BLaER1 treated with 17β-estradiol and CSF1 and Interleukin-3, amounts not matched to agents 10 nM and 100 nM (cell line): ENCODE results near the gene NRCAM.
"Not testable (repeated sequence)": the region's sequence is repeated elsewhere in the genome, so short reads cannot be mapped to it uniquely, and the experiment has no call there.

Experiments used
- H3K27ac ChIP-seq, 11 experiments: shearing (Covaris generic); formaldehyde crosslinking; 2 replicates each; pipeline ENCODE4 v1.8.1; 2022
- H3K27me3 ChIP-seq, 11 experiments: shearing (Covaris generic); formaldehyde crosslinking; 2 replicates each; pipeline ENCODE4 v1.8.1; 2022
- H3K36me3 ChIP-seq, 11 experiments: shearing (Covaris generic); formaldehyde crosslinking; 2 replicates each; pipeline ENCODE4 v1.8.1; 2022
- H3K4me1 ChIP-seq, 10 experiments: shearing (Covaris generic); formaldehyde crosslinking; 2 replicates each; pipeline ENCODE4 v1.8.1; 2022
- H3K4me2 ChIP-seq, 11 experiments: shearing (Covaris generic); formaldehyde crosslinking; 2 replicates each; pipeline ENCODE4 v1.8.1; 2022
- H3K4me3 ChIP-seq, 10 experiments: shearing (Covaris generic); formaldehyde crosslinking; 2 replicates each; pipeline ENCODE4 v1.8.1; 2022
- H3K9ac ChIP-seq, 11 experiments: shearing (Covaris generic); formaldehyde crosslinking; 2 replicates each; pipeline ENCODE4 v1.8.1; 2022
- H3K9me3 ChIP-seq, 11 experiments: shearing (Covaris generic); formaldehyde crosslinking; replicated peaks in 1 of 11; 2 replicates each; pipeline ENCODE4 v1.8.1; 2022
- H4K20me1 ChIP-seq, 11 experiments: shearing (Covaris generic); formaldehyde crosslinking; 2 replicates each; pipeline ENCODE4 v1.8.1; 2022
- Cebpa-rat ChIP-seq, 11 experiments: shearing (Covaris generic); IDR thresholded peaks; 2 replicates each; pipeline ENCODE4 v1.8.1; 2022

The NRCAM gene

DNA sequence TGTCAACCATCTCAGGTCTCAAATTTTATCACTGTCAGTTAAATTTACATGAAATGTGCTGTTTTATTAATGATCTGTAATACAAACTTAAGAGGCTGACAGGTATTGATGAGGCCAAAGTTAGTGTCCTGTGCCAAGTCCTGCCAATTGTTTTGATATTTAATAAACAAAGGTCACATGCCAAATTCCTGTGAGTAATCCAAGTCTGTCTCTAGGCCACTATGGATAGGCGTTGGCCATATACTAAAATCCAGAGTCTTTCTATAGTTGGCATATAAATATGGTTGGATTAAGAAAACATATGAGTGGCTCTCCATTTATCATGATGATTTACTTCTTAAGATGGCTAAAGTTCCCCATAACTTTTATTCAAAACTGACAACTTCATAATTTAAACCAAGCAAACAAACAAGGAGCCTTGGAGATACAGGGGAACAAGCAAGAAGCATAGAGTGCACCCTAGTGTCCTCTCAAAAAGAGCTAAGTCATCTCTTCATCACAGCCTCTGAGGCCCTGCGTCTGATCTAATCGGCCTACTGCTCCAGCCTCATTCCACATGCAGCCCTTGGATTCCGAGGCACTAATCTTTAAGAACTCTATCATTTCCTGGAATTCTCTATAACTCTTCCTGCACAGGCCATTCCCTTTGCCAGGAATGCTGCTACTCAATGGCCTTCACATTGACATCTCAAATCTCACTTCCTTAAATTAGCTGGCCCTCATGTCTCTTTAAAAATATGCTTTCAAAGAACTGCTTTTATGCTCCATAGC, 32.7 kb upstream of the NRCAM start:
- Histone ChIP-seq H3K4me3 (no peak overlapping the region), H3K9ac (no peak overlapping the region), H4K20me1 (peaks cover 0 to 12% (median 0%) of the 10 kb centered on the region in 11 experiments; a peak in 1 of 22 replicates), H3K9me3 (no peaks in the 10 kb centered on the region), H3K4me1 (peaks cover 0 to 19% (median 0%) of the 10 kb centered on the region in 10 experiments; a peak in 2 of 20 replicates), H3K27ac (no peak overlapping the region), H3K4me2 (no peak overlapping the region), H3K27me3 (no peaks in the 10 kb centered on the region), H3K36me3 (peaks cover 9 to 82% (median 38%) of the 10 kb centered on the region in 11 experiments; a peak in 19 of 22 replicates)
- TF ChIP-seq Cebpa-rat (IDR thresholded peaks at IDR 0.05), result no peak

DNA sequence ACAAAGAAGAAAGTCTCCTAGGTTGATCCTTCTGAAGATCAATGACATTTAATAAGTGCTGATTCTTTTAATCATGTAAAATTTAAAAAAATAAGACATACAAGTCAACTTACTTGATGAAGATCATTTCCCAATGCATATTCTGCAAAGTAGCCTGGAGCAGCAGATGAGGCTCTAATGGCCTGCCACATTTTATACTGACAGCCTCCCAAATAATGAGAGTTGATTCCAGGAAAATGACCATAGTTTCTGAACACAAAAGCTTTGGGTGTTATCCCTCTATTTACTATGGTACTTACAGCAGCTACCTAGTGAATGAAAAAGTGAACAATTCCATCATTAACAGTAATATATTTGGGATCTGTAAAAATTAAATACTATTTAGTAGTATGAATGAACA, 31.4 kb upstream of the NRCAM start:
- Histone ChIP-seq H3K27me3 (no peaks in the 10 kb centered on the region), H3K4me2 (no peak overlapping the region), H3K36me3 (peaks cover 5 to 84% (median 47%) of the 10 kb centered on the region in 11 experiments; a peak in 19 of 22 replicates), H3K9me3 (no peaks in the 10 kb centered on the region), H3K4me3 (no peak overlapping the region), H4K20me1 (peaks cover 0 to 12% (median 0%) of the 10 kb centered on the region in 11 experiments; a peak in 1 of 22 replicates), H3K4me1 (peaks cover 0 to 19% (median 0%) of the 10 kb centered on the region in 10 experiments; a peak in 2 of 20 replicates), H3K9ac (no peak overlapping the region), H3K27ac (0 out of 22 replicates have a peak overlapping the region, but pooled peaks of 1 of the 11 experiments have one; percentile 10)
- TF ChIP-seq Cebpa-rat (IDR thresholded peaks at IDR 0.05), result no peak

DNA sequence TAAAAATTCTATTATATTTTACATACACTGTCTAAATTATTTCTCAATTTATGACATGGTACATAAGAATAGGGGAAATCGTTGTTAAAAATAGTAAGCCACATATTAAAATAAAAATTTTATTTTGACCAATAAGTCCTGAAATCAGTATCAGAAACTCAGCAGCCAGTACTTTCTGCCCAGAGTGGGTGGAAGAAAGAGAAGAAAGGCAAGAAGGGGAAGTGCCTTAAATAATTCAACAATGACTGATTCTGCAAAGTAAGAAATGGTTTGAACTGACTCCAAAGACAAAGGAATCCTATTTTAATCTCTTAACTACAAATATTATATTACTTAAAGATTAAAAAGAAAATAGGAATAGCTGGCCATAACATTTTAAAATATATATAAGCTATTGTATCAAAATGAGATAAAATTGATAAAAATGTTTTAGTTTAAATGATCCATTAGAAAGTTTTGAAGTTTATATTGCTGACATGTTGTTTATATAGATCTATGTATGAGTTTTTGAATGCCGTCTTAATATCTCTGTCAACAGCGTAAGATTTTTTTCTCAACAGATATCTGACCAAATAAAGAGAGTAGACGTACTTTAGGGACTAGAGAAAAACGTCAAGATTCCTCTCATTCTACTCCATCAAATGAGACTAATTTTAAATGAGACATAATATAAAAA, 30.2 kb upstream of the NRCAM start:
- Histone ChIP-seq H3K27ac (no peak overlapping the region), H4K20me1 (peaks cover 0 to 12% (median 0%) of the 10 kb centered on the region in 11 experiments; a peak in 2 of 22 replicates), H3K4me1 (peaks cover 0 to 19% (median 0%) of the 10 kb centered on the region in 10 experiments; a peak in 2 of 20 replicates), H3K9ac (no peak overlapping the region), H3K27me3 (no peaks in the 10 kb centered on the region), H3K4me3 (no peak overlapping the region), H3K9me3 (no peaks in the 10 kb centered on the region), H3K36me3 (peaks cover 4 to 89% (median 49%) of the 10 kb centered on the region in 11 experiments; a peak in 19 of 22 replicates), H3K4me2 (no peak overlapping the region)
- no peak for TF ChIP-seq Cebpa-rat (IDR thresholded peaks at IDR 0.05)

DNA sequence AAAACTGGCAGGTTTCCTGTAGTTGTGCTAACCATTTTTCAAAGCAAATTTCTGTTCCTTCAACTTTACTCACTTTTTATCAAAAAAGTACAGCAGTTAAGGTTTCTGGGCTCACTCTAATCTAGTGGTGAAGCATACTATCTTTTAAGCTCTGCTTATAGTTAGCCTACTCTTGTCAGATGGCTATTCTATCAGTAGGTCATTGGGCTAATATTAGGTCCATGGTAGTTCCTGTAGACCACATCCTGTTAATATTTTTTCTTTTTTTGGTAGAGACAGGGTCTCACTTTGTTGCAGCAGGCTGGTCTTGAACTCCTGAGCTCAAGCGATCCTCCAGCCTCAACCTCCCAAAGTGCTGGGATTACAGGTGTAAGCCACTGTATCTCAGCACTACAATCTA, 27.9 kb upstream of the NRCAM start:
- H3K9me3 ChIP-seq, result no peaks in the 10 kb centered on the region
- H3K27me3 ChIP-seq, result no peaks in the 10 kb centered on the region
- no peak overlapping the region for H3K4me2 ChIP-seq
- H3K4me3 ChIP-seq, result no peak overlapping the region
- peaks cover 0 to 5% (median 0%) of the 10 kb centered on the region in 11 experiments; a peak in 2 of 22 replicates for H4K20me1 ChIP-seq
- H3K36me3 ChIP-seq, result peaks cover 5 to 86% (median 39%) of the 10 kb centered on the region in 11 experiments; a peak in 20 of 22 replicates
- no peak overlapping the region for H3K9ac ChIP-seq
- no peak for TF ChIP-seq Cebpa-rat (IDR thresholded peaks at IDR 0.05)
- peaks cover 0 to 14% (median 0%) of the 10 kb centered on the region in 10 experiments; a peak in 1 of 20 replicates for H3K4me1 ChIP-seq
- H3K27ac ChIP-seq, result no peak overlapping the region

DNA sequence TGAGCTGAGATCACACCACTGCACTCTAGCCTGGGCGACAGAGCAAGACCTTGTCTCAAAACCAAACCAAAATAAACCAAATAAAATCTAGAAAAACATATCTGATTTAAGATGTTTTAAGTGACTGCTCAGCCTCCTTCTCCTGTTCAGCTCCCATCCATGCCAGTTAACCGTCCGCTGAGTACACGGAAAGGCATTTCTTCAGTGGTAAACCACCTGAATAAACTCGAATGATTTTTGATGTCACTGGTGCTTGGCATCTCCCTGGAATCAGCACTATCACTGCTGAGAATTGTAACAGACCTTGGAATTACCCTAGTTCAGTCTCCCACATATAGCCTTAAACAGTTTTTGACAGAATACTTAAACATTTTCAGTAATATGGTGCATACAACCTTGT, 24.1 kb upstream of the NRCAM start:
- no peak overlapping the region for H3K4me2 ChIP-seq
- no peaks in the 10 kb centered on the region for H3K9me3 ChIP-seq
- no peak for TF ChIP-seq Cebpa-rat (IDR thresholded peaks at IDR 0.05)
- peaks cover 17 to 97% (median 51%) of the 10 kb centered on the region in 11 experiments; a peak in 20 of 22 replicates for H3K36me3 ChIP-seq
- no peak overlapping the region for H3K9ac ChIP-seq
- no peak overlapping the region for H3K4me3 ChIP-seq
- no peaks in the 10 kb centered on the region for H3K27me3 ChIP-seq
- no peaks in the 10 kb centered on the region for H3K4me1 ChIP-seq
- H4K20me1 ChIP-seq, result peaks cover 0 to 10% (median 0%) of the 10 kb centered on the region in 11 experiments; a peak in 2 of 22 replicates
- no peak overlapping the region for H3K27ac ChIP-seq

DNA sequence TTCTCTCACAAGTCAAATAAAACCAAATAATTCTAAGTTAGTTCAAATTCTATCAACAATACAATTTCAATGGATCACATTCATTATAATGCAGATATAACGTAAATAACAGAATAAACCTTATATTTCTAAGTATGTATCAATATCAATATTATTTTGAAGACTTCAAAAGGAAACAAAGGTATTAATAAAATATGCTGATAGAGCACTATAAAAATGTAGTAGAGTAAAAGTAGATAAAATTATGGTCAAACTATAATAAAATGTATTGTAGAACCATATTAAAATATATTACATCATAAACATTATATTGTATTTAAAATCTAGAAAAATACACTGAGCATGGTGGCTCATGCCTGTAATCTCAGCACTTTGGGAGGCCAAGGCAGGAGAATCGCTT, 23.5 kb upstream of the NRCAM start:
- H3K4me2 ChIP-seq, result no peak overlapping the region
- TF ChIP-seq Cebpa-rat (IDR thresholded peaks at IDR 0.05), result no peak
- H3K27me3 ChIP-seq, result no peaks in the 10 kb centered on the region
- no peak overlapping the region for H3K4me3 ChIP-seq
- no peaks in the 10 kb centered on the region for H3K9me3 ChIP-seq
- H3K36me3 ChIP-seq, result peaks cover 17 to 97% (median 50%) of the 10 kb centered on the region in 11 experiments; a peak in 20 of 22 replicates
- H3K27ac ChIP-seq, result no peak overlapping the region
- no peaks in the 10 kb centered on the region for H3K4me1 ChIP-seq
- no peak overlapping the region for H3K9ac ChIP-seq
- peaks cover 0 to 10% (median 0%) of the 10 kb centered on the region in 11 experiments; a peak in 2 of 22 replicates for H4K20me1 ChIP-seq

DNA sequence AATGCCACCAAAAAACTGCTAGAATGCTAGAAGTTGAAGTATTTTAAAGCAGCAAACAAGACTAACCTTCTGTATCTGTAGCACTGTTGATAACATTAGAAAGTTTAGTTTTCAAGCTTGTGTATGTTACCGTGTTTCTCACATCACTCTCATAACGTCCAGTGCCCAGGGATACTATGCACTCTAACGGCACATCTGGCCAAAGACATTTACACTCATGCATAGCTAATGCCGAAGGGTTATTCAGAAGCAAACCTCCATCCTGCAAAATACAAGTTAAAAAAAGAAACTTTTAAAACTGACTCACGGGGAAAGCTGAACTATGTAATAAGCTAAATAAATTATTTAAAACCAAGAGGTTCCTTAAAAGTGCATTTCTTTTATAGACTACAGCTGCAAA, 22.9 kb upstream of the NRCAM start:
- Histone ChIP-seq H4K20me1 (peaks cover 0 to 10% (median 0%) of the 10 kb centered on the region in 11 experiments; a peak in 2 of 22 replicates), H3K36me3 (peaks cover 17 to 97% (median 45%) of the 10 kb centered on the region in 11 experiments; a peak in 20 of 22 replicates), H3K4me1 (no peaks in the 10 kb centered on the region), H3K4me2 (no peak overlapping the region), H3K9me3 (no peaks in the 10 kb centered on the region), H3K9ac (no peak overlapping the region), H3K4me3 (no peak overlapping the region), H3K27ac (no peak overlapping the region), H3K27me3 (no peaks in the 10 kb centered on the region)
- TF ChIP-seq Cebpa-rat (IDR thresholded peaks at IDR 0.05), result no peak

DNA sequence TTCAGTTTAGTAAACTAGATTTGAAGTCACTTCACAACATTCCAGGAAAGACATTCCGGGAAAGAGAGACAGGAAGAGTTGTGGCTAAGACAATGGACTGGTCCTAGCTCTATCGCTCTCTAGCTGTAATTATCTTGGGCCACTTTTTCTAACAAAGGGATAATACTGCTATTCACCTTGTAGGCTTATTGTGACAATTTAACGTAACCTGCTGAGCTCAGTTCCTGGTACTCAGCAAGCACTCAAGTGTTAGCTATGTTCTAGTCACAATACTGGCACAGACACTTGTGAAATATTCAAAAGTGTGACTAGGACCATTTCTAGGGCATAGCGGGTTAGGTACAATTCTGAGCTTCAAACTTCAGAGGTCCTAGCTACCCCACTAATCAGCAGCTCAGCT, 12.0 kb upstream of the NRCAM start:
- no peak for TF ChIP-seq Cebpa-rat (IDR thresholded peaks at IDR 0.05)
- peaks cover 7 to 22% (median 12%) of the 10 kb centered on the region in 10 experiments; a peak in 18 of 20 replicates for H3K4me1 ChIP-seq
- H3K4me2 ChIP-seq, result peak overlapping the region in 4 of 11 experiments; percentile 44 to 50 (median 47); a peak in 5 of 22 replicates

DNA sequence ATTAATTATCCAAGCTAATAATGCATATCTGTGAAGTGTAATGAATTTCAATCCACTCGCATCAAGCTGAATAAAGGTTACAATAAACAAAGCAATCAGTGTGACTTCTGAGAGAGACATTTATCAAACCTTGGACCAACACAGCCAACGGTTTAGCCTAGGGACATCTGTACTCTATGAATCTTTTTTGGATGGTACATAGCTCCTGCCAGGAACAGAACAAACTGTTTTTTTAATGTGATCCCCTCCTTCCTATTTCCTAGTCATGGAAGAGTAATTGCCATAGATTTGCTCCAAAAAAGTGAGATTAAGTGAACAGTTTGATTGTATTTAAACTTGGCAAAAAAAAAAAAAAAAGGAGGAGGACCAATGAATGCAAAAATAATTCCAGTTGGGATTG, 11.2 kb upstream of the NRCAM start:
- Histone ChIP-seq H3K27me3 (peaks cover 0 to 24% (median 13%) of the 10 kb centered on the region in 11 experiments; a peak in 12 of 22 replicates), H3K9me3 (no peaks in the 10 kb centered on the region), H3K4me2 (no peak overlapping the region), H3K4me3 (no peak overlapping the region), H3K9ac (no peak overlapping the region), H4K20me1 (peaks cover 0 to 8% (median 0%) of the 10 kb centered on the region in 11 experiments; a peak in 2 of 22 replicates), H3K4me1 (peaks cover 7 to 22% (median 12%) of the 10 kb centered on the region in 10 experiments; a peak in 18 of 20 replicates), H3K36me3 (peaks cover 0 to 17% (median 4%) of the 10 kb centered on the region in 11 experiments; a peak in 5 of 22 replicates), H3K27ac (no peak overlapping the region)
- no peak for TF ChIP-seq Cebpa-rat (IDR thresholded peaks at IDR 0.05)

More for the DNA sequence above, 12.0 kb upstream of the NRCAM start:
- Histone ChIP-seq H3K27me3 (peaks cover 0 to 24% (median 13%) of the 10 kb centered on the region in 11 experiments; a peak in 12 of 22 replicates), H3K27ac (no peak overlapping the region), H3K9ac (no peak overlapping the region), H3K9me3 (no peaks in the 10 kb centered on the region), H4K20me1 (peaks cover 0 to 8% (median 0%) of the 10 kb centered on the region in 11 experiments; a peak in 3 of 22 replicates), H3K36me3 (peaks cover 0 to 24% (median 4%) of the 10 kb centered on the region in 11 experiments; a peak in 6 of 22 replicates), H3K4me3 (no peak overlapping the region)

DNA sequence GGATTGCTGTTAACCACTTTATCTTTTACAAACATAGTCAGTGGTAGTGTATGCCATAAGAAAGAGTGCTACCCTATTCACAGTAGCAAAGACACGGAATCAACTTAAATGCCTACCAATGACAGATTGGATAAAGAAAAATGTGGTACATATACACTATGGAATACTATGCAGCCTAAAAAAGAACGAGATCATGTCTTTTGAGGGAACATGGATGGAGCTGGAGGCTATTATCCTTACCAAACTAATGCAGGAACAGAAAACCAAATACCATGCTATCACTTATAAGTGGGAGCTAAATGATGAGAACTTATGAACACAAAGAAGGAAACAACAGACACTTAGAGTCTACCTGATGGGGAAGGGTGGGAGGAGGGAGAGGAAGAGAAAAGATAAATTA, 10.1 kb upstream of the NRCAM start:
- not testable (repeated sequence) for H3K4me3 ChIP-seq, H3K27ac ChIP-seq, H3K4me2 ChIP-seq, H3K36me3 ChIP-seq, H4K20me1 ChIP-seq, H3K9me3 ChIP-seq, H3K9ac ChIP-seq
- H3K4me1 ChIP-seq, result peaks cover 7 to 22% (median 12%) of the 10 kb centered on the region in 10 experiments; a peak in 18 of 20 replicates
- peaks cover 0 to 24% (median 13%) of the 10 kb centered on the region in 11 experiments; a peak in 12 of 22 replicates for H3K27me3 ChIP-seq
